Cardiac septum (tissue), 1 donor: ENCODE data around the gene LLGL1. TPM values are rescaled to one million over a fixed set of nuclear protein-coding genes. Genes with fewer than 3 reads are reported as not detected.

Experiments used
- DNase-seq: peaks from one replicate; pipeline ENCODE4 v3.0.0-alpha.2; 2020; ENCODE audit warnings: low spot score
- intact Hi-C: fragments of 100-400 bp; cut with DNase I; formaldehyde crosslinking; loops from one replicate; pipeline ENCODE4 v1.14.0; 2022
- total RNA-seq: library from RNA; stranded (reverse); fragmentation: NEBNext Ultra II Directional; extraction: Animal tissue kit (Norgen Biotek cat#: 25700); gene quantifications from one replicate; pipeline ENCODE4 v1.2.1, GENCODE V29; 2021
- donor health status: DM: no; HTN: no; CAD: no.

LLGL1 gene
- total RNA-seq, 1 donor from 2014 or later: 9.6 TPM

- DNase-seq: no peak
- intact Hi-C loops: no loop called here
Observed at GRCh38 chr17:18226284-18226945, 980 bp downstream of the LLGL1 start.

- intact Hi-C loops: no loop called here
- no peak for DNase-seq
Observed at GRCh38 chr17:18227635-18228034, 2.2 kb downstream of the LLGL1 start.

GRCh38 chr17:18228176-18228682, 2.8 kb downstream of the LLGL1 start:
- no peak for DNase-seq
- intact Hi-C loops: no loop called here

- DNase-seq: no peak
- intact Hi-C loops: no loop called here
Observed at GRCh38 chr17:18229254-18229653, 3.8 kb downstream of the LLGL1 start.

- intact Hi-C loops: no loop called here
Observed at GRCh38 chr17:18229771-18230170, 4.3 kb downstream of the LLGL1 start.

GRCh38 chr17:18230288-18231141, 5.1 kb downstream of the LLGL1 start:
- no peak for DNase-seq
- intact Hi-C loops: no loop called here

More at GRCh38 chr17:18229771-18230170, 4.3 kb downstream of the LLGL1 start:
- no peak for DNase-seq

- no peak for DNase-seq
- intact Hi-C loops: no loop called here
Observed at GRCh38 chr17:18231164-18231563, 5.7 kb downstream of the LLGL1 start.

- intact Hi-C loops: no loop called here
- DNase-seq: no peak
Observed at GRCh38 chr17:18233803-18234518, 8.5 kb downstream of the LLGL1 start.

- intact Hi-C loops: no loop called here
- no peak for DNase-seq
Observed at GRCh38 chr17:18234853-18235380, 9.5 kb downstream of the LLGL1 start.

GRCh38 chr17:18235743-18236256, 10.4 kb downstream of the LLGL1 start:
- intact Hi-C loops: no loop called here
- no peak for DNase-seq

- DNase-seq: no peak
- intact Hi-C loops: no loop called here
Observed at GRCh38 chr17:18236494-18236893, 11.1 kb downstream of the LLGL1 start.

GRCh38 chr17:18237461-18237860, 12.0 kb downstream of the LLGL1 start:
- no peak for DNase-seq
- intact Hi-C loops: no loop called here

- DNase-seq: no peak
- intact Hi-C loops: no loop called here
Observed at GRCh38 chr17:18238299-18238698, 12.9 kb downstream of the LLGL1 start.

- DNase-seq: no peak
- intact Hi-C loops: no loop called here
Observed at GRCh38 chr17:18240449-18240848, 15.0 kb downstream of the LLGL1 start.

- DNase-seq: no peak
- intact Hi-C loops: no loop called here
Observed at GRCh38 chr17:18241229-18241871, 15.9 kb downstream of the LLGL1 start.

GRCh38 chr17:18245038-18245776, 19.8 kb downstream of the LLGL1 start:
- no peak for DNase-seq
- intact Hi-C loops: loop anchor here (5.0 kb wide), 1 partner anchor 72 kb away; the partner anchor contains the start of gene SMCR8

- no peak for DNase-seq
- intact Hi-C loops: loop anchor here (5.0 kb wide), 1 partner anchor 71 kb away; the partner anchor contains the start of gene SMCR8
Observed at GRCh38 chr17:18246109-18246725, 20.8 kb downstream of the LLGL1 start.
